Activated CD4-positive, alpha-beta memory T cell treated with anti-CD3 and anti-CD28 coated beads, Interleukin-2, amount 10 ng/mL, durations not matched to agents 7 days and 5 days (primary cell): Measurements from ENCODE around the gene KCMF1. TPM values are rescaled to one million over a fixed set of nuclear protein-coding genes. Genes with fewer than 3 reads are reported as not detected.

ENCODE experiments used
- CTCF ChIA-PET: fragments of 350-600 bp; sonication (Branson Sonifier 250); formaldehyde crosslinking; loops from one replicate; lab custom pipeline; 2021; ENCODE audit warnings: antibody characterized with exemption, inconsistent platforms; lab: Charles Lee
- POLR2A ChIA-PET: fragments of 350-600 bp; sonication (Branson Sonifier 250); formaldehyde crosslinking; loops from one replicate; lab custom pipeline; 2021; ENCODE audit warnings: antibody characterized with exemption; lab: Charles Lee
- DNase-seq: peaks from one replicate; pipeline ENCODE4 v3.0.0-alpha.2; 2020
- H3K27ac Mint-ChIP-seq: one replicate; pipeline ENCODE4 v1.8.0; 2021; ENCODE audit warnings: mild to moderate bottlenecking, mixed read lengths
- H3K27me3 Mint-ChIP-seq: one replicate; pipeline ENCODE4 v1.8.0; 2021; ENCODE audit warnings: mixed read lengths
- H3K36me3 Mint-ChIP-seq: one replicate; pipeline ENCODE4 v1.8.0; 2021; ENCODE audit warnings: low read depth, mixed read lengths
- H3K4me1 Mint-ChIP-seq: one replicate; pipeline ENCODE4 v1.8.0; 2021; ENCODE audit warnings: mixed read lengths
- H3K4me3 Mint-ChIP-seq: one replicate; pipeline ENCODE4 v1.8.0; 2021; ENCODE audit warnings: mild to moderate bottlenecking, mixed read lengths
- H3K9me3 Mint-ChIP-seq: one replicate; pipeline ENCODE4 v1.8.0; 2021; ENCODE audit warnings: mixed read lengths
- total RNA-seq, 2 experiments: library from RNA; stranded (reverse); gene quantifications; one replicate each; pipeline ENCODE4 v1.2.3, GENCODE V29; 2021

KCMF1 gene
- total RNA-seq, 2 experiments from 2014 or later = 87.0 to 92.9 TPM

GRCh38 chr2:84969511-84970209 is 1.3 kb upstream of the KCMF1 start:
- peaks cover 43% of the 10 kb centered on the region for H3K4me1 Mint-ChIP-seq
- peak overlapping the region; percentile 100 for H3K27ac Mint-ChIP-seq
- ChIA-PET POLR2A (interaction anchor here (0.7 to 7.7 kb wide), 25 partner anchors 9 to 385 kb away, joined by 3 to 351 read pairs (median 6); partner anchors contain the start of genes ELMOD3, RETSAT, TGOLN2 and TMSB10), CTCF (interaction anchor here (0.5 to 3.9 kb wide), 10 partner anchors 10 to 123 kb away, joined by 3 to 41 read pairs (median 4); no protein-coding TSS in a partner anchor)
- H3K36me3 Mint-ChIP-seq = peaks cover 48% of the 10 kb centered on the region
- H3K9me3 Mint-ChIP-seq = no peaks in the 10 kb centered on the region
- peak; percentile 34 for DNase-seq
- no peaks in the 10 kb centered on the region for H3K27me3 Mint-ChIP-seq
- H3K4me3 Mint-ChIP-seq = peak overlapping the region; percentile 96

GRCh38 chr2:84970210-84970867 is 622 bp upstream of the KCMF1 start:
- Mint-ChIP-seq H3K27ac (peak overlapping the region; percentile 100), H3K27me3 (no peaks in the 10 kb centered on the region), H3K36me3 (peaks cover 43% of the 10 kb centered on the region), H3K9me3 (no peaks in the 10 kb centered on the region), H3K4me3 (peak overlapping the region; percentile 96), H3K4me1 (peaks cover 42% of the 10 kb centered on the region)
- POLR2A ChIA-PET = interaction anchor here (0.7 to 7.7 kb wide), 23 partner anchors 9 to 384 kb away, joined by 3 to 351 read pairs (median 6); partner anchors contain the start of genes ELMOD3, RETSAT, TGOLN2 and TMSB10
- CTCF ChIA-PET = interaction anchor here (0.6 to 3.9 kb wide), 7 partner anchors 10 to 45 kb away, joined by 3 to 41 read pairs (median 6); no protein-coding TSS in a partner anchor
- DNase-seq = peak; percentile 67

- ChIA-PET CTCF (interaction anchor here (0.6 to 2.7 kb wide), 2 partner anchors 32 to 46 kb away, joined by 3 to 21 read pairs; no protein-coding TSS in a partner anchor), POLR2A (interaction anchor here (0.6 to 7.7 kb wide), 13 partner anchors 10 to 356 kb away, joined by 3 to 351 read pairs (median 8); partner anchors contain the start of genes TGOLN2, TMSB10 and TRABD2A)
- H3K4me3 Mint-ChIP-seq = peak overlapping the region; percentile 84
- H3K9me3 Mint-ChIP-seq = no peaks in the 10 kb centered on the region
- H3K27me3 Mint-ChIP-seq = no peaks in the 10 kb centered on the region
- peaks cover 47% of the 10 kb centered on the region for H3K4me1 Mint-ChIP-seq
- peak overlapping the region; percentile 82 for H3K27ac Mint-ChIP-seq
- H3K36me3 Mint-ChIP-seq = peaks cover 46% of the 10 kb centered on the region
- DNase-seq = peak; percentile 75
Measured at GRCh38 chr2:84971510-84972206, 697 bp downstream of the KCMF1 start.

GRCh38 chr2:84972207-84972783 is 1.3 kb downstream of the KCMF1 start:
- Mint-ChIP-seq H3K27ac (peak overlapping the region; percentile 82), H3K9me3 (no peaks in the 10 kb centered on the region), H3K4me3 (peak overlapping the region; percentile 84), H3K36me3 (peaks cover 48% of the 10 kb centered on the region), H3K27me3 (no peaks in the 10 kb centered on the region), H3K4me1 (peaks cover 50% of the 10 kb centered on the region)
- no peak for DNase-seq
- ChIA-PET POLR2A (interaction anchor here (1.3 to 7.7 kb wide), 10 partner anchors 10 to 354 kb away, joined by 3 to 351 read pairs (median 20); partner anchors contain the start of genes TMSB10 and TRABD2A), CTCF (interaction anchor here (0.8 to 2.7 kb wide), 6 partner anchors 21 to 94 kb away, joined by 3 to 21 read pairs (median 4); no protein-coding TSS in a partner anchor)

- ChIA-PET POLR2A (interaction anchor here (1.3 to 7.7 kb wide), 8 partner anchors 9 to 354 kb away, joined by 4 to 351 read pairs (median 20); partner anchors contain the start of genes TMSB10 and TRABD2A), CTCF (interaction anchor here (0.6 to 2.7 kb wide), 7 partner anchors 20 to 223 kb away, joined by 3 to 21 read pairs (median 4); no protein-coding TSS in a partner anchor)
- Mint-ChIP-seq H3K27ac (peak overlapping the region; percentile 82), H3K36me3 (peaks cover 48% of the 10 kb centered on the region), H3K4me3 (peak overlapping the region; percentile 84), H3K4me1 (peaks cover 48% of the 10 kb centered on the region), H3K9me3 (no peaks in the 10 kb centered on the region), H3K27me3 (no peaks in the 10 kb centered on the region)
- DNase-seq = no peak
Measured at GRCh38 chr2:84972932-84973331, 2.0 kb downstream of the KCMF1 start.

GRCh38 chr2:84980263-84980983 is 9.5 kb downstream of the KCMF1 start:
- DNase-seq = no peak
- ChIA-PET CTCF (interaction anchor here (0.6 to 2.0 kb wide), 2 partner anchors 11 to 55 kb away, joined by 3 to 4 read pairs; no protein-coding TSS in a partner anchor), POLR2A (interaction anchor here (1.0 to 3.1 kb wide), 2 partner anchors 11 to 20 kb away, joined by 3 to 13 read pairs; no protein-coding TSS in a partner anchor)

GRCh38 chr2:84986018-84986417 is 15.1 kb downstream of the KCMF1 start:
- no peak for DNase-seq
- no peak overlapping the region for H3K4me3 Mint-ChIP-seq
- H3K27ac Mint-ChIP-seq = no peak overlapping the region
- no peaks in the 10 kb centered on the region for H3K27me3 Mint-ChIP-seq
- ChIA-PET POLR2A (interaction anchor here (1.1 kb wide), 1 partner anchor 16 kb away, joined by 6 read pairs; no protein-coding TSS in a partner anchor), CTCF (no interaction called here)
- peaks cover 33% of the 10 kb centered on the region for H3K4me1 Mint-ChIP-seq
- no peaks in the 10 kb centered on the region for H3K9me3 Mint-ChIP-seq
- H3K36me3 Mint-ChIP-seq = peaks cover 17% of the 10 kb centered on the region

More at GRCh38 chr2:84980263-84980983, 9.5 kb downstream of the KCMF1 start:
- Mint-ChIP-seq H3K27me3 (no peaks in the 10 kb centered on the region), H3K9me3 (no peaks in the 10 kb centered on the region), H3K4me3 (no peak overlapping the region), H3K27ac (no peak overlapping the region), H3K36me3 (peaks cover 42% of the 10 kb centered on the region), H3K4me1 (peaks cover 43% of the 10 kb centered on the region)

GRCh38 chr2:84989422-84989821 is 18.5 kb downstream of the KCMF1 start:
- Mint-ChIP-seq H3K36me3 (peaks cover 15% of the 10 kb centered on the region), H3K27me3 (no peaks in the 10 kb centered on the region)
- POLR2A ChIA-PET = interaction anchor here (1.6 kb wide), 1 partner anchor 26 kb away, joined by 3 read pairs; no protein-coding TSS in a partner anchor

GRCh38 chr2:84989927-84990326 is 19.0 kb downstream of the KCMF1 start:
- ChIA-PET POLR2A (interaction anchor here (1.6 kb wide), 1 partner anchor 26 kb away, joined by 3 read pairs; no protein-coding TSS in a partner anchor), CTCF (interaction anchor here (0.6 to 0.8 kb wide), 2 partner anchors 15 to 52 kb away, joined by 3 to 5 read pairs; no protein-coding TSS in a partner anchor)
- Mint-ChIP-seq H3K4me1 (peaks cover 30% of the 10 kb centered on the region), H3K9me3 (no peaks in the 10 kb centered on the region), H3K27ac (no peak overlapping the region), H3K4me3 (no peak overlapping the region), H3K36me3 (peaks cover 13% of the 10 kb centered on the region), H3K27me3 (no peaks in the 10 kb centered on the region)
- no peak for DNase-seq

More at GRCh38 chr2:84989422-84989821, 18.5 kb downstream of the KCMF1 start:
- peaks cover 29% of the 10 kb centered on the region for H3K4me1 Mint-ChIP-seq
- CTCF ChIA-PET = no interaction called here
- H3K9me3 Mint-ChIP-seq = no peaks in the 10 kb centered on the region
- no peak for DNase-seq
- no peak overlapping the region for H3K4me3 Mint-ChIP-seq
- no peak overlapping the region for H3K27ac Mint-ChIP-seq

GRCh38 chr2:84991404-84992160 is 20.6 kb downstream of the KCMF1 start:
- ChIA-PET CTCF (interaction anchor here (0.8 kb wide), 1 partner anchor 45 kb away, joined by 3 read pairs; no protein-coding TSS in a partner anchor), POLR2A (no interaction called here)
- Mint-ChIP-seq H3K4me3 (no peak overlapping the region), H3K36me3 (peaks cover 7% of the 10 kb centered on the region), H3K27ac (no peak overlapping the region), H3K27me3 (no peaks in the 10 kb centered on the region), H3K9me3 (no peaks in the 10 kb centered on the region), H3K4me1 (peaks cover 30% of the 10 kb centered on the region)
- DNase-seq = no peak
